Measurements from ENCODE around the gene HFE.
A peak's percentile ranks its signal among the peaks of the same experiment; 100 is the strongest.
"Not testable (repeated sequence)": the region's sequence is repeated elsewhere in the genome, so short reads cannot be mapped to it uniquely, and the experiment has no call there.

The HFE gene

GRCh38 chr6:26065952-26066380, 21.3 kb upstream of the HFE start:
- DNase-seq (ENCODE audit: extremely low read depth, low read depth), result peak; percentile 52
- H3K4me3 ChIP-seq (replicated peaks; ENCODE audit: low read depth, low read length), result no peak overlapping the region

GRCh38 chr6:26067367-26067766, 19.9 kb upstream of the HFE start:
- no peak for TF ChIP-seq CTCF (IDR thresholded peaks at IDR 0.05; ENCODE audit: low read depth, low read length, missing control alignments)
- DNase-seq (ENCODE audit: extremely low read depth, low read depth), result no peak
- no peak overlapping the region for H3K4me3 ChIP-seq (replicated peaks; ENCODE audit: low read depth, low read length)

More at GRCh38 chr6:26065952-26066380, 21.3 kb upstream of the HFE start:
- peak; percentile 81 for TF ChIP-seq CTCF (IDR thresholded peaks at IDR 0.05; ENCODE audit: low read depth, low read length, missing control alignments)

GRCh38 chr6:26068036-26068435, 19.2 kb upstream of the HFE start:
- H3K4me3 ChIP-seq (replicated peaks; ENCODE audit: low read depth, low read length), result no peak overlapping the region
- no peak for DNase-seq (ENCODE audit: extremely low read depth, low read depth)
- no peak for TF ChIP-seq CTCF (IDR thresholded peaks at IDR 0.05; ENCODE audit: low read depth, low read length, missing control alignments)

DNA sequence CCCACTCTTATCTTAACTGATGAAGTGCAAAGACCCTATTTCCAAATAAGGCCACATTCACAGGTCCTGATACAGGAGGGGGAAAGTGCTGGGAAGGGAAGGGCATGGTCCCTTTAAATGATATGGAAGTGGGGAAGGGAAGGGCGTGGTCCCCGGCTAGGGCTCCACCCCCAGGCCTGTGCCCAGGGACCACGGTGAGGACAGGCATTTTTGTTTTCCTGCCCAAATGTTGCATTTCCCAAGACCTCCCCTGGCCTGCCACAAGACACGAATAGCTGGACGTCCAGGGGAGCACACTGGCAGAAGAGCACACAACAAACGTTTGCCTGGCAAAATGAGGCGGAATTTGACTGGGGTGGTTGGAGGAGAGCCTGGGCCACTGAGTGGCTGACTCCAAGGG, 16.1 kb upstream of the HFE start:
- H3K4me3 ChIP-seq (replicated peaks; ENCODE audit: low read depth, low read length), result no peak overlapping the region
- DNase-seq (ENCODE audit: extremely low read depth, low read depth), result no peak
- no peak for TF ChIP-seq CTCF (IDR thresholded peaks at IDR 0.05; ENCODE audit: low read depth, low read length, missing control alignments)

DNA sequence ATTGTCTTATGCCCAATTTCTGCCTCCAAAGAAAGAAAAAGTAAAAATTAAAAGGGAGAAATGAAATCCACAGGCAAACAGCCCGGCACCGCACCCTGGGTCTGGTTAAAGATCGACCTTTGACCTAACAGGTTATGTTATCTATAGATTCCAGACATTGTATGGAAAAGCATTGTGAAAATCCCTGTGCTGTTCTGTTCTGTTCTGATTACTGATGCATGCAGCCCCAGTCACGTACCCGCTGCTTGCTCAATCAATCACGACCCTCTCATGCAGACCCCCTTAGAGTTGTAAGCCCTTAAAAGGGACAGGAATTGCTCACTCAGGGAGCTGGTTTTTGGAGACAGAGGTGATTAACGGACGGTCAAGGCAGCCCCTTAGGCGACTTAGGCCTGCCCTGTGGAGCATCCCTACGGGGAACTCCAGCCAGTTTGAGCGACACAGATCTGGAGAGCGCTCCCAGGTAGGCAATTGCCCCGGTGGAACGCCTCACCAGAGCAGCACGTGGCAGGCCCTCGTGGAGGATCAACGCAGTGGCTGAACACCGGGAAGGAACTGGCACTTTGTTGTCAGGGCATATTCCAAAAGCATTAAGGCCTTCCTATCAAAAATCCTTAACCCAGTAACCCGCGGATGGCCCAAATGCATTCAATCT, 12.0 kb upstream of the HFE start:
- DNase-seq (ENCODE audit: extremely low read depth, low read depth), result no peak
- no peak for TF ChIP-seq CTCF (IDR thresholded peaks at IDR 0.05; ENCODE audit: low read depth, low read length, missing control alignments)

DNA sequence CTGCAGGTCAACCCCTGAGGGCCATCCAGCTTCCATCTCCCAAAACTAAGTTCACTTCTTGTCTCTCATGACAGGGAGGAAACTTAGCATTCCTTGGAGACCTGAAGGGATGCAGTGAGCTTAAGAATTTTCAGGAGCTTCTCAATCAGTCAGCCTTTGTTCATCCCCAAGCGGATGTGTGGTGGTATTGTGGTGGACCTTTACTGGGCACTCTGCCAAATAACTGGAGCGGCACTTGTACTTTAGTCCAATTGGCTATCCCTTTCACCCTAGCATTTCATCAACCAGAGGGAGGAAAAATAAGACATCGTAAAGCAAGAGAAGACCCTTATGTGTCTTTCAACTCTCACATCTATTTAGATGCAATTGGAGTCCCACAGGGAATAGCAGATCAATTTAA, 9.2 kb upstream of the HFE start:
- not testable (repeated sequence) for H3K4me3 ChIP-seq (replicated peaks; ENCODE audit: low read depth, low read length); DNase-seq (ENCODE audit: extremely low read depth, low read depth)

More for the DNA sequence above, 12.0 kb upstream of the HFE start:
- H3K4me3 ChIP-seq (replicated peaks; ENCODE audit: low read depth, low read length), result no peak overlapping the region

DNA sequence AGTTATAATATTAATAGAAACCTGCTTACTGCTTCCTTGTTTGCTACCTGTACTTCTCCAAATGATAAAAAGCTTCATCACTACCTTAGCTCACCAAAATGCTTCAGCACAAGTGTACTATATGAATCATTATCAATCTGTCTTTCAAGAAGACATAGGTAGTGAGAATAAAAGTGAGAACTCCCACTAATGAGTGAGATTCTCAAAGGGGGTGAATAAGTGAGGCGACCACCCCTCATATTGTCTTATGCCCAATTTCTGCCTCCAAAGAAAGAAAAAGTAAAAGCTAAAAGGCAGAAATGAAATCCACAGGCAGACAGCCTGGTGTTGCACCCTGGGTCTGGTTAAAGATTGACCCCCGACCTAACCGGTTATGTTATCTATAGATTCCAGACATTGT, 6.1 kb upstream of the HFE start:
- DNase-seq (ENCODE audit: extremely low read depth, low read depth), result not testable (repeated sequence)

GRCh38 chr6:26086211-26086610, 1.0 kb upstream of the HFE start:
- no peak for TF ChIP-seq CTCF (IDR thresholded peaks at IDR 0.05; ENCODE audit: low read depth, low read length, missing control alignments)
- DNase-seq (ENCODE audit: extremely low read depth, low read depth), result no peak
- H3K4me3 ChIP-seq (replicated peaks; ENCODE audit: low read depth, low read length), result no peak overlapping the region

More for the DNA sequence above, 6.1 kb upstream of the HFE start:
- not testable (repeated sequence) for H3K4me3 ChIP-seq (replicated peaks; ENCODE audit: low read depth, low read length)
